Measurements from ENCODE around the gene CSF3. TPM values are rescaled to one million over a fixed set of nuclear protein-coding genes. Genes with fewer than 3 reads are reported as not detected.

CSF3 gene
- polyA plus RNA-seq, 1 donor from 2014 or later, result not detected

DNA sequence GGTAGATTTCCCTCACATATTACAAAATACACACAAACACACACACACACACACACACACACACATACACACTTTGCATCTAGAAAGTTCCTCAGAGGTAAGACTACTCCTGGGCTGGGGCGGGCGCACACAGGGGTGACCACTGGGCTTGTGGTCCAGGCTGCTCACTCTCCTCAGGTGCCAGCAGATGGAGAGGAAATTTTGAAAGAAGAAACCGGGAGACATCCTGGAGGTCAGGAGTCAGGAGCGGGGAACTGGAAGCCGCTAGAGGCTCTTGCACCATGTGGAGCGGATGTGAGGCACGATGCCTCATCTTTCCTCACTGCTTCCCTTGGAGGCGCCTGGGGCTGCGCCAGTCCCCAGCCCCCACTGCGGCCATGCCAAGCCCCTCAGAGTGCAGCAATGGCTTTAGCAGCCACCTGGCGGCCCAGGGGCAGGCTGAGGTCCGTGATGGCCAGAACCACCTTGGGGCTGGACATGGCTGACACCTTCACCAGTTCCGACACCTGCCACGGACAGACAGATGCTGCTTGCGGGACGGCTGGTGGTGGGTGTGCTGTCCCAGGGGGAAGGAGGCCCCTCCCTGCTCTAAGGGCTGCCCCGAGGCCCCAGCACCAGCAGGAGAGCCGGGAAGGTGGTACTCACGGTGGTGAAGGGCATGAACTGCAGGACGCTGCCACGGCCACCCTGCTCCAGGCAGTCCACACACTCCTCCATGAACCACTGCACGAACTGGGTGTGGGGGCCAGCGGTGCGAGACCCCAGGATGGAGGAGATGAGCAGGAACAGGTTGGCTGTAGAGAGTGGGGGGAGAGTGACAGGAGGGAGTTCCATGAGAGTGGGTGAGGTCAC, 4.1 kb downstream of the CSF3 start:
- no peak overlapping the region for H3K9ac ChIP-seq (ENCODE audit: low read length)
- no peaks in the 10 kb centered on the region for H3F3A ChIP-seq (ENCODE audit: insufficient read depth, low read length, poor library complexity, severe bottlenecking)
- H3K79me2 ChIP-seq (replicated peaks; ENCODE audit: insufficient read depth, low read length), result no peaks in the 10 kb centered on the region
- no peaks in the 10 kb centered on the region for H3K9me2 ChIP-seq (ENCODE audit: insufficient read depth, low read length)
- no peaks in the 10 kb centered on the region for H3K9me3 ChIP-seq (ENCODE audit: low read length)
- no peak overlapping the region for H2AFZ ChIP-seq (ENCODE audit: low read depth, low read length)
- H3K27me3 ChIP-seq (ENCODE audit: insufficient read depth, low read depth, low read length), result no peaks in the 10 kb centered on the region
- no peak for TF ChIP-seq SMC3 (conservative IDR thresholded peaks at IDR 0.05; ENCODE audit: poor library complexity)
- no peak for TF ChIP-seq TAF1 (IDR thresholded peaks at IDR 0.05; ENCODE audit: low read depth)
- TF ChIP-seq, protein P1, sequence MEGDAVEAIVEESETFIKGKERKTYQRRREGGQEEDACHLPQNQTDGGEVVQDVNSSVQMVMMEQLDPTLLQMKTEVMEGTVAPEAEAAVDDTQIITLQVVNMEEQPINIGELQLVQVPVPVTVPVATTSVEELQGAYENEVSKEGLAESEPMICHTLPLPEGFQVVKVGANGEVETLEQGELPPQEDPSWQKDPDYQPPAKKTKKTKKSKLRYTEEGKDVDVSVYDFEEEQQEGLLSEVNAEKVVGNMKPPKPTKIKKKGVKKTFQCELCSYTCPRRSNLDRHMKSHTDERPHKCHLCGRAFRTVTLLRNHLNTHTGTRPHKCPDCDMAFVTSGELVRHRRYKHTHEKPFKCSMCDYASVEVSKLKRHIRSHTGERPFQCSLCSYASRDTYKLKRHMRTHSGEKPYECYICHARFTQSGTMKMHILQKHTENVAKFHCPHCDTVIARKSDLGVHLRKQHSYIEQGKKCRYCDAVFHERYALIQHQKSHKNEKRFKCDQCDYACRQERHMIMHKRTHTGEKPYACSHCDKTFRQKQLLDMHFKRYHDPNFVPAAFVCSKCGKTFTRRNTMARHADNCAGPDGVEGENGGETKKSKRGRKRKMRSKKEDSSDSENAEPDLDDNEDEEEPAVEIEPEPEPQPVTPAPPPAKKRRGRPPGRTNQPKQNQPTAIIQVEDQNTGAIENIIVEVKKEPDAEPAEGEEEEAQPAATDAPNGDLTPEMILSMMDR (IDR thresholded peaks at IDR 0.05; ENCODE audit: poor library complexity, severe bottlenecking), result no peak
- no peak for TF ChIP-seq EP300 (conservative IDR thresholded peaks at IDR 0.05; ENCODE audit: poor library complexity, severe bottlenecking)
- no peak for TF ChIP-seq EZH2 (IDR thresholded peaks at IDR 0.05; ENCODE audit: borderline replicate concordance, insufficient read depth, low read length, poor library complexity, severe bottlenecking)
- no peak for TF ChIP-seq MXI1 (conservative IDR thresholded peaks at IDR 0.05; ENCODE audit: poor library complexity, severe bottlenecking)
- TF ChIP-seq RAD21 (conservative IDR thresholded peaks at IDR 0.05), result no peak
- TF ChIP-seq POLR2AphosphoS5 (IDR thresholded peaks at IDR 0.05), result no peak
- no peaks in the 10 kb centered on the region for H4K20me1 ChIP-seq (ENCODE audit: insufficient read depth)
- no peak overlapping the region for H3K27ac ChIP-seq (ENCODE audit: low read length)
- no peaks in the 10 kb centered on the region for H3K36me3 ChIP-seq (ENCODE audit: insufficient read depth, low read length)
- no peak overlapping the region for H3K4me3 ChIP-seq (ENCODE audit: low read length)
- no peak overlapping the region for H3K4me2 ChIP-seq (ENCODE audit: low read length)

DNA sequence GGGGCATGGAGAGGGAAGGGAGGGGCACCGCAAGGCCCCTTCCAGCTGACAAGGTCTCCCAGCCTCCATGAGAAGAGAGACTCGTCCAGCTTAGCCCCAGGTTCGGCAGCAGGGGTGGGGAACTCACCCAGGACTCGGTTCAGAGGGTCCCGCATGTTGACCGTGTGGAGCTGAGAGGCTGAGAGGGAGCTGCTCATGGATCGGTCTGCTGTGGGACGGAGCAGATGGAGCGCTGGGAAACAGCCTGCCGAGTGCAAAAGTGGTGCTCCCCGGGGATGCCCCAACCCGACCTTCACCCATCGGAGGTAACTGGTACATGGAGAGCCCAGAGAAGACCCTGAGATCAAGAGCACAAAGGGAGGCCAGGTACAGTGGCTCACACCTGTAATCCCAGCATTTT, 4.9 kb downstream of the CSF3 start:
- H3K9me3 ChIP-seq (ENCODE audit: low read length), result no peaks in the 10 kb centered on the region
- no peaks in the 10 kb centered on the region for H3K36me3 ChIP-seq (ENCODE audit: insufficient read depth, low read length)
- no peak overlapping the region for H3K9ac ChIP-seq (ENCODE audit: low read length)
- H3K9me2 ChIP-seq (ENCODE audit: insufficient read depth, low read length), result no peaks in the 10 kb centered on the region
- no peaks in the 10 kb centered on the region for H3K27me3 ChIP-seq (ENCODE audit: insufficient read depth, low read depth, low read length)
- H3K79me2 ChIP-seq (replicated peaks; ENCODE audit: insufficient read depth, low read length), result no peaks in the 10 kb centered on the region
- TF ChIP-seq EZH2 (IDR thresholded peaks at IDR 0.05; ENCODE audit: borderline replicate concordance, insufficient read depth, low read length, poor library complexity, severe bottlenecking) (no peak), MXI1 (conservative IDR thresholded peaks at IDR 0.05; ENCODE audit: poor library complexity, severe bottlenecking) (no peak), TAF1 (IDR thresholded peaks at IDR 0.05; ENCODE audit: low read depth) (no peak), EP300 (conservative IDR thresholded peaks at IDR 0.05; ENCODE audit: poor library complexity, severe bottlenecking) (no peak), SMC3 (conservative IDR thresholded peaks at IDR 0.05; ENCODE audit: poor library complexity) (no peak), RAD21 (conservative IDR thresholded peaks at IDR 0.05) (no peak), POLR2AphosphoS5 (IDR thresholded peaks at IDR 0.05) (no peak)
- TF ChIP-seq, protein P1 (IDR thresholded peaks at IDR 0.05; ENCODE audit: poor library complexity, severe bottlenecking), result no peak
- TF ChIP-seq, protein P2, sequence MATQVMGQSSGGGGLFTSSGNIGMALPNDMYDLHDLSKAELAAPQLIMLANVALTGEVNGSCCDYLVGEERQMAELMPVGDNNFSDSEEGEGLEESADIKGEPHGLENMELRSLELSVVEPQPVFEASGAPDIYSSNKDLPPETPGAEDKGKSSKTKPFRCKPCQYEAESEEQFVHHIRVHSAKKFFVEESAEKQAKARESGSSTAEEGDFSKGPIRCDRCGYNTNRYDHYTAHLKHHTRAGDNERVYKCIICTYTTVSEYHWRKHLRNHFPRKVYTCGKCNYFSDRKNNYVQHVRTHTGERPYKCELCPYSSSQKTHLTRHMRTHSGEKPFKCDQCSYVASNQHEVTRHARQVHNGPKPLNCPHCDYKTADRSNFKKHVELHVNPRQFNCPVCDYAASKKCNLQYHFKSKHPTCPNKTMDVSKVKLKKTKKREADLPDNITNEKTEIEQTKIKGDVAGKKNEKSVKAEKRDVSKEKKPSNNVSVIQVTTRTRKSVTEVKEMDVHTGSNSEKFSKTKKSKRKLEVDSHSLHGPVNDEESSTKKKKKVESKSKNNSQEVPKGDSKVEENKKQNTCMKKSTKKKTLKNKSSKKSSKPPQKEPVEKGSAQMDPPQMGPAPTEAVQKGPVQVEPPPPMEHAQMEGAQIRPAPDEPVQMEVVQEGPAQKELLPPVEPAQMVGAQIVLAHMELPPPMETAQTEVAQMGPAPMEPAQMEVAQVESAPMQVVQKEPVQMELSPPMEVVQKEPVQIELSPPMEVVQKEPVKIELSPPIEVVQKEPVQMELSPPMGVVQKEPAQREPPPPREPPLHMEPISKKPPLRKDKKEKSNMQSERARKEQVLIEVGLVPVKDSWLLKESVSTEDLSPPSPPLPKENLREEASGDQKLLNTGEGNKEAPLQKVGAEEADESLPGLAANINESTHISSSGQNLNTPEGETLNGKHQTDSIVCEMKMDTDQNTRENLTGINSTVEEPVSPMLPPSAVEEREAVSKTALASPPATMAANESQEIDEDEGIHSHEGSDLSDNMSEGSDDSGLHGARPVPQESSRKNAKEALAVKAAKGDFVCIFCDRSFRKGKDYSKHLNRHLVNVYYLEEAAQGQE (IDR thresholded peaks at IDR 0.05; ENCODE audit: borderline replicate concordance), result no peak
- H3F3A ChIP-seq (ENCODE audit: insufficient read depth, low read length, poor library complexity, severe bottlenecking), result no peaks in the 10 kb centered on the region
- no peak overlapping the region for H3K4me3 ChIP-seq (ENCODE audit: low read length)
- no peaks in the 10 kb centered on the region for H4K20me1 ChIP-seq (ENCODE audit: insufficient read depth)
- H3K27ac ChIP-seq (ENCODE audit: low read length), result no peak overlapping the region
- no peak overlapping the region for H3K4me2 ChIP-seq (ENCODE audit: low read length)
- H2AFZ ChIP-seq (ENCODE audit: low read depth, low read length), result no peak overlapping the region

Measured in neural cell (in vitro differentiated cells).